Right atrium auricular region (tissue), 2 donors: ENCODE data around the gene ELP2. TPM values are rescaled to one million over a fixed set of nuclear protein-coding genes. Genes with fewer than 3 reads are reported as not detected.

Experiments used
- DNase-seq: peaks from one replicate; pipeline ENCODE4 v3.0.0-alpha.2; 2019; ENCODE audit warnings: low spot score
- H3K27ac ChIP-seq, 2 donors: fragments of 200-600 bp; sonication (generic); 1 replicate in 1 of 2; 2 replicates in 1 of 2; pipeline ENCODE4 v1.5.1; 2016 to 2019
- H3K27me3 ChIP-seq, 2 donors: fragments of 200-600 bp; sonication (generic); one replicate each; pipeline versions ENCODE4 v1.5.1 to v1.6.0; 2017 to 2019
- H3K36me3 ChIP-seq: fragments of 200-600 bp; sonication (generic); one replicate; pipeline ENCODE4 v1.5.1; 2016
- H3K4me1 ChIP-seq, 2 donors: fragments of 200-600 bp; sonication (generic); one replicate each; pipeline versions ENCODE4 v1.5.1 to v1.6.0; 2017 to 2019
- H3K4me3 ChIP-seq, 2 donors: fragments of 200-600 bp; sonication (generic); 1 replicate in 1 of 2; 2 replicates in 1 of 2; pipeline ENCODE4 v1.5.1; 2017 to 2019; ENCODE audit warnings: mild to moderate bottlenecking in 1 of 2, moderate library complexity in 1 of 2
- H3K9me3 ChIP-seq, 2 donors: fragments of 200-600 bp; sonication (generic); one replicate each; pipeline ENCODE4 v1.5.1; 2019
- CTCF ChIP-seq, 2 donors: fragments of 200-600 bp; sonication (generic); IDR thresholded peaks; one replicate each; pipeline ENCODE4 v1.5.1; 2019; ENCODE audit warnings: antibody characterized with exemption in 2 of 2
- total RNA-seq, 2 donors: library from RNA; depleted of rRNA; stranded (reverse); fragments of >200 nt; gene quantifications; one replicate each; pipeline ENCODE4 v1.1.0, GENCODE V29; 2016

Gene ELP2
- total RNA-seq, 2 donors from 2014 or later, result 21.7 to 31.4 TPM

DNA sequence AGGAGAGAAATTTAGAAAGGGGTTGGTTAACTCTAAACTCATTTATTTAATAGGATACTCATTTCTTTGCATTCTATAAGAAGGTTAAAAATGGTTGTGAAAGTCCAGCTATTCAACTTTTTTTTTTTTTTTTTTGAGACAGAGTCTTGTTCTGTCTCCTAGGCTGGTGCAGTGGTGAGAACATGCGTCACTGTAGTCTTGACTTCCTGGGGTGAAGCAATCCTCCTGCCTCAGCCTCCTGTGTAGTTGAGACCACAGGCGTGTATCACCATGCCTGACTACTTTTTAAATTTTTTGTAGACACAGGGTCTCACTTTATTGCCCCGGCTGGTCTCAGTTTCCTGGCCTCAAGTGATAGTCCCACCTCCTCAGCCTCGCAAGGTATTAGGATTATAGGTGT, 11.9 kb downstream of the ELP2 start:
- no peak overlapping the region for H3K27ac ChIP-seq
- H3K4me3 ChIP-seq, result no peak overlapping the region
- H3K9me3 ChIP-seq, result no peaks in the 10 kb centered on the region
- H3K36me3 ChIP-seq, result peaks cover 97% of the 10 kb centered on the region
- TF ChIP-seq CTCF (IDR thresholded peaks at IDR 0.05), result no peak
- H3K4me1 ChIP-seq, result no peaks in the 10 kb centered on the region
- no peak for DNase-seq
- no peaks in the 10 kb centered on the region for H3K27me3 ChIP-seq

GRCh38 chr18:36142751-36143150, 13.1 kb downstream of the ELP2 start:
- no peak for DNase-seq
- no peaks in the 10 kb centered on the region for H3K27me3 ChIP-seq
- no peak overlapping the region for H3K4me3 ChIP-seq
- no peak for TF ChIP-seq CTCF (IDR thresholded peaks at IDR 0.05)
- H3K9me3 ChIP-seq, result no peaks in the 10 kb centered on the region
- H3K27ac ChIP-seq, result no peak overlapping the region
- peaks cover 97% of the 10 kb centered on the region for H3K36me3 ChIP-seq
- H3K4me1 ChIP-seq, result no peaks in the 10 kb centered on the region

GRCh38 chr18:36143391-36143790, 13.7 kb downstream of the ELP2 start:
- H3K4me1 ChIP-seq, result no peaks in the 10 kb centered on the region
- peaks cover 97% of the 10 kb centered on the region for H3K36me3 ChIP-seq
- H3K27ac ChIP-seq, result no peak overlapping the region
- no peaks in the 10 kb centered on the region for H3K27me3 ChIP-seq
- H3K9me3 ChIP-seq, result no peaks in the 10 kb centered on the region
- no peak overlapping the region for H3K4me3 ChIP-seq
- DNase-seq, result no peak
- TF ChIP-seq CTCF (IDR thresholded peaks at IDR 0.05), result no peak

DNA sequence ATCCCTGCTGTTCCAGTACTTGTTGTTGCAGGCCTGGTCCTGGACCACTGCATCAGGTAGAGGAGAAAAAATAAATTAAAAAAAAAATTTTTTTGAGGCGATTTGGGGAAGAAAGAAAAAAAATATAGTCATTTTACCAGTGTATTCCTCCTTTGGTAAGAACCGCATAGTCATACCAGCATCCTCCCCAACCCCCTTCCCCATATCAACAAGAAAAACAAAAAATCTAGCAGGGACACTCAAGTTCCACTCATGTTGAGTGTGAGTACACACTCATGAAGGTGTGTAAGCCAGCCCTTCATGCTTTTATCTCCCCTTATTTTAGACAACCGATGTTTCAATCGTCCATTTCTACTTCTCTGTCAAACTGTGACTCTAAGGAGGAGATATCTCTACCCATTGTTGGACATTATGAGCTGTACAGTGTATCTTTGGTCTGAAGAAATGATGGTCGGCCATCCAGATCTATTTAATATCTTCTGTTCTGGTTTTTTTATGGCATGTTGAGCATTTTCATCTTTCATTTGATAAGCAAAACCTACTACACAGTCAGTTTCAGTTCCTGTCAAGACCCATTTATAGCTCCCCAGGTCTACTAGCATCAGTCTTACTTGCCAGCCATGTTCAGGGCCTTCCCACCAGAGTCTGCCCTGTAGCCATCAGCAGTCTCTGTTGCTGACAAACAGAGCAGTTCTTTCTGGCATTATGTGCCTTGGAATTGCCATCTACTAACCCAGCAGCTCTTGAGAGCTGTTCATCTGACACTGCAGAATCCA, 20.0 kb downstream of the ELP2 start:
- Histone ChIP-seq H3K4me3 (no peak overlapping the region), H3K27me3 (no peaks in the 10 kb centered on the region), H3K36me3 (peaks cover 62% of the 10 kb centered on the region), H3K9me3 (no peaks in the 10 kb centered on the region), H3K4me1 (no peaks in the 10 kb centered on the region), H3K27ac (no peak overlapping the region)
- no peak for TF ChIP-seq CTCF (IDR thresholded peaks at IDR 0.05)
- DNase-seq, result no peak

DNA sequence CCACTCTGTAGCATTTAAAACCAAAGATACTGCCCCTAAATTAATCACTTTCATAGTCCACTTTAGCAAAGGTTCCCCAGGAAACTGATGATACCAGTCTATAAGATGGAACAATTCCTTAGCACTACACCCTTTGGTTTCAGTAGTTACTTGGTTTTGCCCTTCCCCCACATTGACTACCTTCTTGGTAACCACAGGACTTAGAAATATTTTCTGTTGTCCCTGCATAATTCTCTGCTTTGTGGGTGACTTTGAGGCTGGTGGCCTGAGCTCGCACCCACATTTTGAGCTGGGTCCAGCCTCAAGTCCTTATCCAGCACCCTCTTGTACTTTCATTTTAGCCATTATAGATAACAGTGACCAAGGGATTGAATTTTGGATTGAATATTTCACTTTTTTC, 23.1 kb downstream of the ELP2 start:
- Histone ChIP-seq H3K27ac (no peak overlapping the region), H3K27me3 (no peaks in the 10 kb centered on the region), H3K4me3 (no peak overlapping the region), H3K9me3 (no peaks in the 10 kb centered on the region), H3K4me1 (no peaks in the 10 kb centered on the region), H3K36me3 (peaks cover 53% of the 10 kb centered on the region)
- TF ChIP-seq CTCF (IDR thresholded peaks at IDR 0.05), result no peak
- no peak for DNase-seq

DNA sequence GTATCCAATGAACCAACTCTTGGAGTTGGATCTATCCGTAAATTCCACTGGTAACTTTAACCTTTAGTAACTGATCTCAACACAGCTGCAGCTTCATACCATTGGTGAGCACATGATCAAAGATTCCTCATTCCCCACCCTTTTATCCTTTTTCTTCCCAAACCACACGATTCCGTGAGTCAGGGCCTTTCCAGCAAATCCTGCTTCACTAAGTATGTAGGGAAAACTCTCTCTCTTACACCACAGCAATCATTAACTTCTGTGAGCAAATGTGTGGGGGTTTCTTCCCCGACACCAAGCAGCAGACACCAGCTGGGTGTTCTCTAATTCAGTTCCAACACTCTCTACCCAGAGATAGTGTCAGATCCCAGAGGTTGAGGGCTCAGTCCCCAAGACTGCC, 23.5 kb downstream of the ELP2 start:
- no peak overlapping the region for H3K4me3 ChIP-seq
- no peak for DNase-seq
- H3K4me1 ChIP-seq, result no peaks in the 10 kb centered on the region
- H3K9me3 ChIP-seq, result no peaks in the 10 kb centered on the region
- H3K36me3 ChIP-seq, result peaks cover 49% of the 10 kb centered on the region
- TF ChIP-seq CTCF (IDR thresholded peaks at IDR 0.05), result no peak
- H3K27ac ChIP-seq, result no peak overlapping the region
- no peaks in the 10 kb centered on the region for H3K27me3 ChIP-seq
